OCI-LY7 (cell line): ENCODE results near the gene ITGA8. TPM values are rescaled to one million over a fixed set of nuclear protein-coding genes. Genes with fewer than 3 reads are reported as not detected.

ENCODE experiments used
- BruUV-seq: library from RNA; stranded (reverse); fragments of 400-500 nt; replicated peaks from 2 replicates; lab custom pipeline; 2021; lab: Mats Ljungman, UMichigan
- CTCF ChIA-PET: fragments of 300-600 bp; sonication (Branson Sonifier 250); formaldehyde crosslinking; loops from one replicate; lab custom pipeline; 2022; ENCODE audit warnings: antibody characterized with exemption; ENCODE audit not compliant: unreplicated experiment; lab: Charles Lee
- POLR2A ChIA-PET: fragments of 300-600 bp; sonication (Branson Sonifier 250); formaldehyde crosslinking; loops from one replicate; lab custom pipeline; 2022; ENCODE audit warnings: antibody characterized with exemption; lab: Charles Lee
- DNase-seq: peaks from one replicate; pipeline ENCODE4 v3.0.0-alpha.2; 2015; ENCODE audit warnings: low spot score
- H2AFZ ChIP-seq: fragments of 200-600 bp; sonication (generic), shearing (Covaris generic); 2 replicates; pipeline ENCODE4 v1.6.1; 2014; ENCODE audit warnings: mild to moderate bottlenecking, antibody characterized with exemption, low read length, moderate library complexity
- H3K27ac ChIP-seq: fragments of 200-600 bp; sonication (generic); 2 replicates; pipeline ENCODE4 v1.5.1; 2014; ENCODE audit warnings: mixed run types, low read depth, mild to moderate bottlenecking, moderate library complexity, low read length, inconsistent platforms; ENCODE audit not compliant: poor library complexity, severe bottlenecking
- H3K36me3 ChIP-seq: fragments of 200-600 bp; sonication (generic); 2 replicates; pipeline ENCODE4 v1.6.1; 2014; ENCODE audit warnings: mild to moderate bottlenecking, antibody characterized with exemption, low read length, moderate library complexity, mixed read lengths; ENCODE audit not compliant: insufficient read depth
- H3K4me1 ChIP-seq: fragments of 200-600 bp; sonication (generic); 2 replicates; pipeline ENCODE4 v1.5.1; 2014; ENCODE audit warnings: mild to moderate bottlenecking, low read length; ENCODE audit not compliant: insufficient read depth, poor library complexity, severe bottlenecking
- H3K4me2 ChIP-seq: fragments of 200-600 bp; sonication (generic); 2 replicates; pipeline ENCODE4 v1.6.1; 2014; ENCODE audit warnings: mild to moderate bottlenecking, low read length
- H3K4me3 ChIP-seq: fragments of 200-600 bp; sonication (generic); 2 replicates; pipeline ENCODE4 v1.5.1; 2014; ENCODE audit warnings: mild to moderate bottlenecking, low read depth, low read length; ENCODE audit not compliant: poor library complexity, severe bottlenecking
- H3K79me2 ChIP-seq: fragments of 200-600 bp; sonication (generic); 2 replicates; pipeline ENCODE4 v1.6.1; 2016; ENCODE audit warnings: low read depth, mild to moderate bottlenecking, low read length, moderate library complexity, mixed read lengths; ENCODE audit not compliant: insufficient read depth
- H3K9me2 ChIP-seq: fragments of 200-600 bp; sonication (generic); 2 replicates; pipeline ENCODE4 v1.6.1; 2016; ENCODE audit warnings: mild to moderate bottlenecking, low read length, mixed read lengths; ENCODE audit not compliant: insufficient read depth
- H3K9me3 ChIP-seq: fragments of 200-600 bp; sonication (generic); 2 replicates; pipeline ENCODE4 v1.6.1; 2014; ENCODE audit warnings: mild to moderate bottlenecking, mixed run types, low read length, mixed read lengths
- H4K20me1 ChIP-seq: fragments of 200-600 bp; sonication (generic); 2 replicates; pipeline ENCODE4 v1.6.1; 2014; ENCODE audit warnings: mild to moderate bottlenecking, antibody characterized with exemption, low read length, moderate library complexity, mixed read lengths; ENCODE audit not compliant: insufficient read depth
- EZH2phosphoT487 ChIP-seq: fragments of 200-600 bp; sonication (generic); IDR thresholded peaks from 2 replicates; pipeline ENCODE4 v1.6.1; 2018; ENCODE audit warnings: low read depth, borderline replicate concordance, mild to moderate bottlenecking, mixed run types, antibody characterized with exemption, low read length, moderate library complexity, mixed read lengths
- intact Hi-C: fragments of 100-400 bp; cut with micrococcal nuclease; formaldehyde crosslinking; loops from one replicate; pipeline ENCODE4 v1.10.0; 2022; ENCODE audit not compliant: unreplicated experiment
- total RNA-seq, 2 experiments: library from RNA; depleted of rRNA in 1 of 2; stranded (reverse); fragments of >200 nt in 1 of 2; shearing (Covaris generic) in 1 of 2; gene quantifications; 2 replicates each; pipeline ENCODE4 v1.2.3, GENCODE V29; 2014 to 2022
- TF ChIP-seq, protein P1 (sequence below): fragments of 200-600 bp; sonication (generic); conservative IDR thresholded peaks from 2 replicates; pipeline ENCODE4 v1.5.1; 2014; ENCODE audit warnings: mild to moderate bottlenecking, antibody characterized with exemption, low read length, moderate library complexity, mixed read lengths

The ITGA8 gene
- total RNA-seq, 2 experiments from 2014 or later: not detected

DNA sequence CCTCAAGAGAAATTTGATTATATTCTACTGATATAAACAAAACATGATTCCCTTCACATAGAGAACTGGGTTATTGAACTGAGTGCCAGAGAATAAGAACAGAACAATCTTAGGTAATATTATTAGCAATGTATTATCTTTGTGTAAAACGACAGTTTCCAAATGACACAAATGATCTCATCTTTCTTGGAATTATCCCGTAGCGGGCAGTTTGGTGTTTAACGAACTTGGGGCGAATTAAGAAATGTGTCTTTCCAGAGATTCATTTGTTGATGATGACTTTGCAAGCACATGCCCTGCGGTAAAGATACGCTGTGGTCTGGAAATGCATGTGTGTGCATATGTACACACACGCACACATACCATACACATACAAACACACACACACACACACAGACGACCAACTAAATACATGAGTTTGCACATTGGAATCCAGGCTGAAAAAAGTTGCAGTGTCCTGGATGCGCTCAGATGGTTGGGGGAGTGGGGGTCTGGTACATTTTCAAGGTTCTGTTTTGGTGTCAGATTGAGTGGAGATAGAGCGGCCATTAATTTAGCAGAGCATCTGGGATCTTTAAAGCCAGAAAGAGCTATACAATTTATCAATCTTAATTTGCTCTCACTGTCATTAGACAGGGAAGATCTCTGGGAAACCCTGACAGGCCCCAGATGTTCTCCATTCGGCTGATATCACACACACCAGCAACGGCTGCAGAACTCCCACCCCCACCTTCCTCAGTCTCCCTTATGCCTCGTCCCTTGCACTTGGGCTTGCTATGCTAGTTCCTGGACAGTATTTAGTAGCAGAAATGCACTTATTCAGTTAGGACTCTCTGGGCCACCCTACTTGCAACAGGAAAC lies 236.3 kb downstream of the ITGA8 start:
- H4K20me1 ChIP-seq: no peaks in the 10 kb centered on the region
- no peak overlapping the region for H3K27ac ChIP-seq
- intact Hi-C loops: no loop called here
- no peaks in the 10 kb centered on the region for H3K4me1 ChIP-seq
- H3K4me2 ChIP-seq: no peak overlapping the region
- H3K9me2 ChIP-seq: no peaks in the 10 kb centered on the region
- no peaks in the 10 kb centered on the region for H3K36me3 ChIP-seq
- no peak for TF ChIP-seq EZH2phosphoT487
- no peaks in the 10 kb centered on the region for H3K9me3 ChIP-seq
- no peak overlapping the region for H3K4me3 ChIP-seq
- no TSS peak for BruUV-seq
- no peaks in the 10 kb centered on the region for H3K79me2 ChIP-seq
- CTCF ChIA-PET: no interaction called here
- POLR2A ChIA-PET: no interaction called here
- no peak for DNase-seq
- no peak overlapping the region for H2AFZ ChIP-seq

DNA sequence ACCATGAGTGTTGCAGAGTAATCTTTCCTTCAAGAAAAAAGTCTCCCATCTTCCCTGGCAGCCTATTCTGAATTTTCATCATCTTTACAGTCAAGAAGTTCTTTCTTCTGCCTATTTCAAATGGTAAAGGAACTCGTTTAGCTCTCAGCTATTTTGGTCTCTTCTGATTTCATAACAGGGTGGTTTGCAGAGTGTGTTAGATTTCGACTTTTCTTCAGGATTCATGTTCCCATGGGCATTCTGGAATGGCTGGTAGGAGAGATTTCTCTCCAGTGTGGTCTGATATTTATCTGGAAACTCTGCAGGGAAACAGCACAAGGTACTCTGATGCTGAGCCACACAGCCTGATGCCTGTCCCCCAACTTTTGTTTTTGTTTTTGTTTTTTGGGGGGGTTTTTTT lies 237.6 kb downstream of the ITGA8 start:
- intact Hi-C loops: no loop called here
- H3K79me2 ChIP-seq: no peaks in the 10 kb centered on the region
- H3K9me2 ChIP-seq: no peaks in the 10 kb centered on the region
- no peaks in the 10 kb centered on the region for H4K20me1 ChIP-seq
- ChIA-PET POLR2A (no interaction called here), CTCF (no interaction called here)
- no peaks in the 10 kb centered on the region for H3K36me3 ChIP-seq
- no peak overlapping the region for H3K27ac ChIP-seq
- no TSS peak for BruUV-seq
- no peak overlapping the region for H3K4me3 ChIP-seq
- H3K4me2 ChIP-seq: no peak overlapping the region
- TF ChIP-seq, protein P1, sequence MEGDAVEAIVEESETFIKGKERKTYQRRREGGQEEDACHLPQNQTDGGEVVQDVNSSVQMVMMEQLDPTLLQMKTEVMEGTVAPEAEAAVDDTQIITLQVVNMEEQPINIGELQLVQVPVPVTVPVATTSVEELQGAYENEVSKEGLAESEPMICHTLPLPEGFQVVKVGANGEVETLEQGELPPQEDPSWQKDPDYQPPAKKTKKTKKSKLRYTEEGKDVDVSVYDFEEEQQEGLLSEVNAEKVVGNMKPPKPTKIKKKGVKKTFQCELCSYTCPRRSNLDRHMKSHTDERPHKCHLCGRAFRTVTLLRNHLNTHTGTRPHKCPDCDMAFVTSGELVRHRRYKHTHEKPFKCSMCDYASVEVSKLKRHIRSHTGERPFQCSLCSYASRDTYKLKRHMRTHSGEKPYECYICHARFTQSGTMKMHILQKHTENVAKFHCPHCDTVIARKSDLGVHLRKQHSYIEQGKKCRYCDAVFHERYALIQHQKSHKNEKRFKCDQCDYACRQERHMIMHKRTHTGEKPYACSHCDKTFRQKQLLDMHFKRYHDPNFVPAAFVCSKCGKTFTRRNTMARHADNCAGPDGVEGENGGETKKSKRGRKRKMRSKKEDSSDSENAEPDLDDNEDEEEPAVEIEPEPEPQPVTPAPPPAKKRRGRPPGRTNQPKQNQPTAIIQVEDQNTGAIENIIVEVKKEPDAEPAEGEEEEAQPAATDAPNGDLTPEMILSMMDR: no peak
- TF ChIP-seq EZH2phosphoT487: no peak
- no peaks in the 10 kb centered on the region for H3K9me3 ChIP-seq
- H3K4me1 ChIP-seq: no peaks in the 10 kb centered on the region
- DNase-seq: no peak
- no peak overlapping the region for H2AFZ ChIP-seq

DNA sequence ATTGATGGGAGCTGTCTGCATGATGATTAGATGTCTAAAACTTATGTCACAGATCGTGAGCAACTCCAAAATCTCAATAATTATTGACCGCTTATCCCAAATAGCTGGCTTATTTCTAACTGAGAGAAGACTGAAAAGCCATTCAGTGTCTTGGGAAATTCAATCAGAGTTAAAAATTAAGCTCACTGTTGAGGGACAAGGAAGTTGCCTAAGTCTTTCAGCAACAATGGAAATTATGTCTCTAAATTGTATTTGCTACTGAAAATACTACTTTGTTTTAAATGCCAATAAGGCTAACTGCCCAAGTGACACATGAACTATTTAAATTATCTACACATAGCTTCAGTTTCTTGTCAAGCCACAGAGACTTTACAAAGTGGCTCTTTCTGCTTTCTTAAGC lies 240.8 kb downstream of the ITGA8 start:
- Histone ChIP-seq H3K27ac (no peak overlapping the region), H2AFZ (no peak overlapping the region), H3K9me2 (no peaks in the 10 kb centered on the region), H3K4me1 (no peaks in the 10 kb centered on the region), H3K79me2 (no peaks in the 10 kb centered on the region), H3K9me3 (no peaks in the 10 kb centered on the region), H3K4me3 (no peak overlapping the region), H3K4me2 (no peak overlapping the region), H3K36me3 (no peaks in the 10 kb centered on the region), H4K20me1 (no peaks in the 10 kb centered on the region)
- ChIA-PET POLR2A (no interaction called here), CTCF (no interaction called here)
- no peak for DNase-seq
- BruUV-seq: no TSS peak
- TF ChIP-seq, protein P1: no peak
- no peak for TF ChIP-seq EZH2phosphoT487
- intact Hi-C loops: no loop called here
